HG03095 (cell line): ENCODE results near the gene CXorf49.
"Not testable (repeated sequence)": the region's sequence is repeated elsewhere in the genome, so short reads cannot be mapped to it uniquely, and the experiment has no call there.

Experiments used
- ATAC-seq: cut with Tn5 transposase; IDR thresholded peaks from one replicate; pipeline ENCODE4 v1.9.1; 2021; ENCODE audit warnings: moderate library complexity; ENCODE audit not compliant: unreplicated experiment

Gene CXorf49

DNA sequence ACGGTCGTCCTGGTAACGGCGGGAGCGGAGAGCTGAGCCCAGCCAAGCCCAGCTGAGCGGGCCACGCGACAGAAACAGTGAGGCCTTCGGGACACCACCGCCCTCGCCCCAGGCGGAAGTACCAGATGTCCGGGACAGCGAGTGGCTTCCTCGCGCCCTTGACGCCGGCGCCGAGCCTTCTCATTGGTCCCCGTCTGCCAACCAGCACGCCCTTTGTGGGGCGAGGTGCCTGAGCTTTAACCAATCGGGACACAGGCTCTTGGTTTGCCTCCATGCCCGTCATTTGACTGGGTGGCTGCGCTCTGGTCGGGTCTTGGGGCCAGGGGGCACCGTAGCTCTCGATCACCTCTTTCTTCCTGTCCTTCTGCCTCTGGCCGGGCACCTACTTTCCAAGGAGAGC lies at the start of gene CXorf49:
Gene CXorf49, minus strand, starts transcription at position 101 of the 400 bp plus-strand sequence. CDS start 134 bp downstream, outside the sequence.
- ATAC-seq, result not testable (repeated sequence)

DNA sequence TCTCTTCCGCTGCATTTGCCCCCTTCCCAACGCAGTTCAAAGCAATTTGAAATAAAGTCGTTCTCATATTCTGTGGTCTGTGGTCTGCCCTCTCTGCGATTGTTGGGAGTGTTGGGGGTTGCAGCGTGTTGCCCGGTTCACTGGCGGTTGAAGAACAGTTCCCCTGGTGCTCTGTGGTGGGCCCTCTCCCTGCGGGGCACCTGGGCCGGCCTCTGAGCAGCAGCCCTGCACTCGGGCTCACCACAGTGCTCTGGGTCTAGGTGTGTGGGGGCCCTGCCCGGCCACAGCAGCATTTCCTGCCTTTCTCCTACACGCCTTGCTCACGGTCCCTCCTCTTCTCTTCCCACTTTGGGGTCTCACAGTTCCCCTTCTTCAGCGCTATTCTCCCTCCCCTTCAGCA lies 49.0 kb upstream of the CXorf49 start:
- not testable (repeated sequence) for ATAC-seq

DNA sequence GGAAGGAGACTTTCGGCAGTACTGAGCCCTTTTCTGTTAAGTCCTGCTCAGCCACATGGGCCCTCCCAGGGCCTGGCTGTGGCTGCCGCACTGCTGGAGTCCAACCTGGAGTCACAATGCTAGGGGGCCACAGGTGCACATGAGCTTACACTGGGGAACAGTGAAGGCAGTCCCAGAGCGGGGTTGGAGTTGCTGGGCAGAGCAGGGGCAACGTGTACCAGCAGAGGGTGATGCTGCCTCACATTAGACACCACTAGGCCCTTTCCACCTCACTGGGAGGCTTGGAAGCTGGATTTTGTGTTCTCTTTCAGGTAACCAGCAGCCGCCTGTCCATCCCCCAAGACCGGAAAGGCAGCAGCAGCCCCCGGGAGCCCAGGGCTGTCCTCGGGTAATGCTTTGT lies 47.5 kb upstream of the CXorf49 start:
- not testable (repeated sequence) for ATAC-seq

- ATAC-seq, result not testable (repeated sequence)
Observed at GRCh38 chrX:71764832-71765231, 46.7 kb upstream of the CXorf49 start.

DNA sequence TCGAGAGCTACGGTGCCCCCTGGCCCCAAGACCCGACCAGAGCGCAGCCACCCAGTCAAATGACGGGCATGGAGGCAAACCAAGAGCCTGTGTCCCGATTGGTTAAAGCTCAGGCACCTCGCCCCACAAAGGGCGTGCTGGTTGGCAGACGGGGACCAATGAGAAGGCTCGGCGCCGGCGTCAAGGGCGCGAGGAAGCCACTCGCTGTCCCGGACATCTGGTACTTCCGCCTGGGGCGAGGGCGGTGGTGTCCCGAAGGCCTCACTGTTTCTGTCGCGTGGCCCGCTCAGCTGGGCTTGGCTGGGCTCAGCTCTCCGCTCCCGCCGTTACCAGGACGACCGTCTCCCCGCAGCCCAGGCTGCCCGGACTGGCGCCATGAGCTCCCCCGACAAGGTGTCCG lies 45.0 kb upstream of the CXorf49 start, which contains the start of gene CXorf49B:
Gene CXorf49B, plus strand, starts transcription at position 301 of the 400 bp plus-strand sequence. Its CDS starts 75 bp downstream, at position 376.
- ATAC-seq, result not testable (repeated sequence)

GRCh38 chrX:71760688-71761281 lies 42.7 kb upstream of the CXorf49 start:
- not testable (repeated sequence) for ATAC-seq

- ATAC-seq, result not testable (repeated sequence)
Observed at GRCh38 chrX:71720289-71720886, 2.3 kb upstream of the CXorf49 start.

GRCh38 chrX:71719195-71719594 lies 1.1 kb upstream of the CXorf49 start:
- not testable (repeated sequence) for ATAC-seq

GRCh38 chrX:71716323-71716722 lies 1.8 kb downstream of the CXorf49 start:
- ATAC-seq, result not testable (repeated sequence)

DNA sequence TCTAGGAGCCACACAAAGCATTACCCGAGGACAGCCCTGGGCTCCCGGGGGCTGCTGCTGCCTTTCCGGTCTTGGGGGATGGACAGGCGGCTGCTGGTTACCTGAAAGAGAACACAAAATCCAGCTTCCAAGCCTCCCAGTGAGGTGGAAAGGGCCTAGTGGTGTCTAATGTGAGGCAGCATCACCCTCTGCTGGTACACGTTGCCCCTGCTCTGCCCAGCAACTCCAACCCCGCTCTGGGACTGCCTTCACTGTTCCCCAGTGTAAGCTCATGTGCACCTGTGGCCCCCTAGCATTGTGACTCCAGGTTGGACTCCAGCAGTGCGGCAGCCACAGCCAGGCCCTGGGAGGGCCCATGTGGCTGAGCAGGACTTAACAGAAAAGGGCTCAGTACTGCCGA lies 2.5 kb downstream of the CXorf49 start:
- ATAC-seq, result not testable (repeated sequence)

GRCh38 chrX:71714064-71714463 lies 4.0 kb downstream of the CXorf49 start:
- ATAC-seq, result not testable (repeated sequence)

DNA sequence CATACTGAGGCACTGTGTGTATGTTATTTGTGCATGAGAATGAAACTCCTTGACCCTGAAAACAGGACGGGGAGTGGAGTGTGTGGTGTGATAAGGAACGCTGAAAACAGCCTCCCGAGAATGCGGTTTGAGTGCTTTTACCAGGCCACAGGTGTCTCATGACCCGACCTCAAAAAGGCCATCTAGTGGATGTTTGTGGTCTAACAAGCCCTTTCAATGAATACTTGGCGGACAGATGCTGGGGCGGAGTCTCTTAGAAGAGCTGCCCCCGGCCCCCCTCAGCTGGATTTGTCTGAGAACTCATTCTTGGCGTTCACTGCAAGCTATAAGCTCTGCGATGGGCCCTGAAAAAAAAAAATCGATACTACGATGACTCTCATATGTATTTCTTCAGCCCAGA lies 15.2 kb downstream of the CXorf49 start:
- peak; percentile 57 for ATAC-seq

- not testable (repeated sequence) for ATAC-seq
Observed at GRCh38 chrX:71699023-71699344, 19.1 kb downstream of the CXorf49 start.

- ATAC-seq, result not testable (repeated sequence)
Observed at GRCh38 chrX:71698299-71699022, 19.6 kb downstream of the CXorf49 start.

- peak; percentile 45 for ATAC-seq
Observed at GRCh38 chrX:71697466-71698298, 20.4 kb downstream of the CXorf49 start.

DNA sequence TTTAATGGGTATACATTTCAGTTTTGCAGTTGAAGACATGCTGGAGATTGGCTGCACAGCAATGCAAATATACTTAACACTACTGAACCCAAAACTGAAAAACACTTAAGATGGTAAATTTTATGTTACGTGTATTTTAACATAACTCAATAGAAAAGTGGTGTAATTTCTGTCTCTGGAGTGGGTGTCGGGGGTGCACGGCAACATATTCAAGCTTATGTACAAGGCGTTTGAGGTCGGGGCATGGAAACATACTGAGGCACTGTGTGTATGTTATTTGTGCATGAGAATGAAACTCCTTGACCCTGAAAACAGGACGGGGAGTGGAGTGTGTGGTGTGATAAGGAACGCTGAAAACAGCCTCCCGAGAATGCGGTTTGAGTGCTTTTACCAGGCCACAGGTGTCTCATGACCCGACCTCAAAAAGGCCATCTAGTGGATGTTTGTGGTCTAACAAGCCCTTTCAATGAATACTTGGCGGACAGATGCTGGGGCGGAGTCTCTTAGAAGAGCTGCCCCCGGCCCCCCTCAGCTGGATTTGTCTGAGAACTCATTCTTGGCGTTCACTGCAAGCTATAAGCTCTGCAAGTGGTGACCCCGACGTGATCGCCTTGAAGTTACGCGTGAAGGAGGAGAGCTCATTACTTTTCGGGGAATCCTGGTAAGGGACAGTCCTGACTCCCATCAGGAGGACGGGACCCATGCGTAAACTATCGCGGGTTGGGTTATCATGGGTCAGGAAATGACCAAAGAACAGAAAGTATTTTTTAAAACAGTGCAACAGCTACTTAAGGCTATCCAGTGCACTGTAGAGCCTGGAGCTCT lies 21.2 kb downstream of the CXorf49 start:
- ATAC-seq, result peak; percentile 60

DNA sequence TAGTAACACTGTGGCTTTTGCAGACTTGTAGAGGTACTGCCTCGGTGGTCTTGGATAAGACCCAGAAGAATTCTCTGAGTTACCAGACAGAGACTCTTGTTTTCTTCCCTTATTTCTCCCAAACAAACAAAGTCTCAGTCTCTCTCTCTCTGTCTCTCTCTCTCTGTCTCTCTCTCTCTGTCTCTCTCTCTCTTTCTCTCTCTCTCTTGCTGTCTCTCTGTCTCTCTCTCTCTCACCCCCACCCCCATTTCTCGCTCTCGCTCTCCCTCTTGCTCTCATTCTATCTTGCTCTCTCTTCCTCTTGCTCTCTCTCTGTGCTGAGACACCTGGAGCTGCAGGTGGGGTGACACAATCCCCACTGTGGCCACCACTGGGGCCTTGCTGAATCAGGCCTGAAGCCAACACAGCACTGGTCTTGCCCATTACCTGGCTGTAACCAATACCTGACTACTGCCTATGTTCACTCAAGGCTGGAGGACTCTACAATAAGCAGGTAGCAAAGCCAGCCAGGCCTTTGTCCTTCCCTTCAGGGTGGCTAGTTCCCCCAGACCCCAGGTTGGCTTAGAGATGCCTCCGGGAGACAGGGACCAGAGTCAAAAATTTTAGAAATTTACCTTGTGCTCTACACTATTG lies 38.4 kb downstream of the CXorf49 start:
- ATAC-seq, result no peak

DNA sequence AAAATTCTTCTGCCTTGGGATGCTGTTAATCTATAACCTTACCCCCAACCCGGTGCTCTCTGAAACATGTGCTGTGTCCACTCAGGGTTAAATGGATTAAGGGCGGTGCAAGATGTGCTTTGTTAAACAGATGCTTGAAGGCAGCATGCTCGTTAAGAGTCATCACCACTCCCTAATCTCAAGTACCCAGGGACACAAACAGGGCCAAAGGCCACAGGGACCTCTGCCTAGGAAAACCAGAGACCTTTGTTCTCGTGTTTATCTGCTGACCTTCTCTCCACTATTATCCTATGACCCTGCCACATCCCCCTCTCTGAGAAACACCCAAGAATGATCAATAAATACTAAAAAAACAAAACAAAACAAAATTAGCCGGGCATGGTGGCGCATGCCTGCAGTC lies 40.9 kb downstream of the CXorf49 start:
- not testable (repeated sequence) for ATAC-seq

- not testable (repeated sequence) for ATAC-seq
Observed at GRCh38 chrX:71676068-71676795, 41.9 kb downstream of the CXorf49 start.
